ENCODE results near the gene SLCO1B3.
"Not testable (repeated sequence)": the region's sequence is repeated elsewhere in the genome, so short reads cannot be mapped to it uniquely, and the experiment has no call there.

The SLCO1B3 gene

GRCh38 chr12:20810487-20810886 is at the start of gene SLCO1B3:
SLCO1B3 (plus strand) TSS chr12:20810705; CDS start chr12:20815739, 5,034 bp downstream.
- no peaks in the 10 kb centered on the region for H3K27me3 ChIP-seq
- H3K4me2 ChIP-seq = no peak within 1 kb of the TSS
- no peak for TF ChIP-seq Cebpa-rat (IDR thresholded peaks at IDR 0.05)
- no peaks in the 10 kb centered on the region for H4K20me1 ChIP-seq
- H3K4me3 ChIP-seq = no peak within 1 kb of the TSS
- H3K9me3 ChIP-seq = peaks cover 14% of the 10 kb centered on the region
- no peaks in the 10 kb centered on the region for H3K36me3 ChIP-seq
- no peak within 1 kb of the TSS for H3K27ac ChIP-seq
- no peaks in the 10 kb centered on the region for H3K4me1 ChIP-seq
- H3K9ac ChIP-seq = no peak within 1 kb of the TSS

- no peaks in the 10 kb centered on the region for H3K27me3 ChIP-seq
- H3K27ac ChIP-seq = no peak overlapping the region
- no peaks in the 10 kb centered on the region for H3K36me3 ChIP-seq
- no peak overlapping the region for H3K4me3 ChIP-seq
- no peak overlapping the region for H3K9ac ChIP-seq
- no peaks in the 10 kb centered on the region for H4K20me1 ChIP-seq
- H3K4me2 ChIP-seq = no peak overlapping the region
- H3K4me1 ChIP-seq = no peaks in the 10 kb centered on the region
- no peak for TF ChIP-seq Cebpa-rat (IDR thresholded peaks at IDR 0.05)
- no peaks in the 10 kb centered on the region for H3K9me3 ChIP-seq
Measured at GRCh38 chr12:20777420-20777819, 33.1 kb upstream of the SLCO1B3 start.

GRCh38 chr12:20778969-20779368 is 31.5 kb upstream of the SLCO1B3 start:
- Histone ChIP-seq H3K27ac (no peak overlapping the region), H3K9me3 (no peaks in the 10 kb centered on the region), H3K4me3 (no peak overlapping the region), H4K20me1 (no peaks in the 10 kb centered on the region), H3K36me3 (no peaks in the 10 kb centered on the region), H3K9ac (no peak overlapping the region), H3K4me2 (no peak overlapping the region), H3K27me3 (no peaks in the 10 kb centered on the region), H3K4me1 (no peaks in the 10 kb centered on the region)
- no peak for TF ChIP-seq Cebpa-rat (IDR thresholded peaks at IDR 0.05)

GRCh38 chr12:20779971-20780370 is 30.5 kb upstream of the SLCO1B3 start:
- H3K4me1 ChIP-seq, H3K27me3 ChIP-seq, H3K9me3 ChIP-seq, H3K9ac ChIP-seq, H3K36me3 ChIP-seq, H3K4me2 ChIP-seq, H3K27ac ChIP-seq, H3K4me3 ChIP-seq, H4K20me1 ChIP-seq: not testable (repeated sequence)

GRCh38 chr12:20783796-20784357 is 26.6 kb upstream of the SLCO1B3 start:
- H3K4me3 ChIP-seq, H3K9me3 ChIP-seq, H3K4me2 ChIP-seq, H3K4me1 ChIP-seq, H3K27me3 ChIP-seq, H3K36me3 ChIP-seq, H4K20me1 ChIP-seq, H3K27ac ChIP-seq, H3K9ac ChIP-seq: not testable (repeated sequence)

GRCh38 chr12:20792971-20793370 is 17.5 kb upstream of the SLCO1B3 start:
- no peaks in the 10 kb centered on the region for H3K4me1 ChIP-seq
- H3K27ac ChIP-seq = no peak overlapping the region
- H3K9me3 ChIP-seq = no peaks in the 10 kb centered on the region

GRCh38 chr12:20798554-20798953 is 12.0 kb upstream of the SLCO1B3 start:
- H3K9ac ChIP-seq = no peak overlapping the region
- TF ChIP-seq Cebpa-rat (IDR thresholded peaks at IDR 0.05) = no peak
- H3K4me2 ChIP-seq = no peak overlapping the region
- no peaks in the 10 kb centered on the region for H4K20me1 ChIP-seq
- no peaks in the 10 kb centered on the region for H3K4me1 ChIP-seq
- no peak overlapping the region for H3K27ac ChIP-seq
- no peaks in the 10 kb centered on the region for H3K36me3 ChIP-seq
- no peak overlapping the region for H3K4me3 ChIP-seq
- H3K9me3 ChIP-seq = no peaks in the 10 kb centered on the region
- H3K27me3 ChIP-seq = no peaks in the 10 kb centered on the region

More at GRCh38 chr12:20792971-20793370, 17.5 kb upstream of the SLCO1B3 start:
- H3K27me3 ChIP-seq = no peaks in the 10 kb centered on the region
- H3K4me3 ChIP-seq = no peak overlapping the region
- no peak overlapping the region for H3K9ac ChIP-seq
- H4K20me1 ChIP-seq = no peaks in the 10 kb centered on the region
- H3K36me3 ChIP-seq = no peaks in the 10 kb centered on the region
- H3K4me2 ChIP-seq = no peak overlapping the region
- no peak for TF ChIP-seq Cebpa-rat (IDR thresholded peaks at IDR 0.05)

GRCh38 chr12:20800160-20800559 is 10.3 kb upstream of the SLCO1B3 start:
- no peak for TF ChIP-seq Cebpa-rat (IDR thresholded peaks at IDR 0.05)
- Histone ChIP-seq H3K9me3 (no peaks in the 10 kb centered on the region), H3K4me1 (no peaks in the 10 kb centered on the region), H3K4me3 (no peak overlapping the region), H3K9ac (no peak overlapping the region), H3K4me2 (no peak overlapping the region), H3K36me3 (no peaks in the 10 kb centered on the region), H4K20me1 (no peaks in the 10 kb centered on the region), H3K27me3 (no peaks in the 10 kb centered on the region), H3K27ac (no peak overlapping the region)

- H3K36me3 ChIP-seq = no peaks in the 10 kb centered on the region
- H3K27ac ChIP-seq = no peak overlapping the region
- H3K27me3 ChIP-seq = no peaks in the 10 kb centered on the region
- H4K20me1 ChIP-seq = no peaks in the 10 kb centered on the region
- H3K4me2 ChIP-seq = no peak overlapping the region
- no peaks in the 10 kb centered on the region for H3K4me1 ChIP-seq
- H3K9me3 ChIP-seq = no peaks in the 10 kb centered on the region
- no peak overlapping the region for H3K9ac ChIP-seq
- no peak for TF ChIP-seq Cebpa-rat (IDR thresholded peaks at IDR 0.05)
- H3K4me3 ChIP-seq = no peak overlapping the region
Measured at GRCh38 chr12:20801035-20801434, 9.5 kb upstream of the SLCO1B3 start.

- Histone ChIP-seq H3K4me1 (no peaks in the 10 kb centered on the region), H3K9ac (no peak overlapping the region), H3K27ac (no peak overlapping the region), H3K4me2 (no peak overlapping the region), H3K4me3 (no peak overlapping the region), H3K9me3 (peaks cover 14% of the 10 kb centered on the region), H4K20me1 (no peaks in the 10 kb centered on the region), H3K36me3 (no peaks in the 10 kb centered on the region), H3K27me3 (no peaks in the 10 kb centered on the region)
- no peak for TF ChIP-seq Cebpa-rat (IDR thresholded peaks at IDR 0.05)
Measured at GRCh38 chr12:20805921-20806320, 4.6 kb upstream of the SLCO1B3 start.
